ENCODE measurements around the gene ALKBH7. TPM values are rescaled to one million over a fixed set of nuclear protein-coding genes. Genes with fewer than 3 reads are reported as not detected.

The ALKBH7 gene
- polyA plus RNA-seq, 3 donors = 20.9 to 109 (median 86.0) TPM

GRCh38 chr19:6413291-6413690, 40.7 kb downstream of the ALKBH7 start:
- Mint-ChIP-seq H3K27me3 (ENCODE audit: low read depth in 3 of 3) (peaks cover 0 to 2% (median 1%) of the 10 kb centered on the region in 3 donors), H3K9me3 (peaks cover 0 to 3% (median 0%) of the 10 kb centered on the region in 7 donors), H3K4me1 (no peaks in the 10 kb centered on the region), H3K4me3 (no peak overlapping the region), H3K27ac (peak overlapping the region in 1 of 7 donors; percentile 13), H3K36me3 (peaks cover 45 to 53% of the 10 kb centered on the region in 2 donors)
- DNase-seq = no peak
- H3K4me2 ChIP-seq (replicated peaks; ENCODE audit: extremely low read depth, low read length, poor library complexity, severe bottlenecking) = no peak overlapping the region
- H4K20me1 ChIP-seq (ENCODE audit: insufficient read depth, low read length) = peaks cover 6% of the 10 kb centered on the region
- H3K9ac ChIP-seq (ENCODE audit: insufficient read depth, low read length, poor library complexity, severe bottlenecking) = no peak overlapping the region
- no peak overlapping the region for H3K4me3 ChIP-seq (replicated peaks in 1 of 3; ENCODE audit: low read depth in 2 of 3, low read length in 3 of 3)
- H2AFZ ChIP-seq (ENCODE audit: insufficient read depth, low read depth, low read length, poor library complexity, severe bottlenecking) = no peak overlapping the region
- intact Hi-C loops (cut with micrococcal nuclease) = no loop called here
- H3K27ac ChIP-seq (ENCODE audit: low read depth in 1 of 2, low read length in 2 of 2) = no peak overlapping the region
- peaks cover 3% of the 10 kb centered on the region for H3K79me2 ChIP-seq (ENCODE audit: insufficient read depth, low read length)
- no peaks in the 10 kb centered on the region for H3K27me3 ChIP-seq (ENCODE audit: control insufficient read depth in 2 of 2, insufficient read depth in 2 of 2, low read length in 2 of 2)
- no CpG with 5 or more reads among the region's 10 CpGs for WGBS (ENCODE audit: insufficient coverage)
- no peaks in the 10 kb centered on the region for H3K4me1 ChIP-seq (ENCODE audit: control insufficient read depth in 1 of 2, insufficient read depth in 2 of 2, low read length in 2 of 2)
- no peaks in the 10 kb centered on the region for H3K9me3 ChIP-seq (replicated peaks in 1 of 2; ENCODE audit: control insufficient read depth in 1 of 2, insufficient read depth in 1 of 2, low read length in 2 of 2)
- peaks cover 45 to 48% of the 10 kb centered on the region in 2 donors for H3K36me3 ChIP-seq (replicated peaks in 1 of 2; ENCODE audit: control insufficient read depth in 1 of 2, insufficient read depth in 2 of 2, low read length in 2 of 2)
- TF ChIP-seq CTCF (IDR thresholded peaks at IDR 0.05) = no peak

- peaks cover 9% of the 10 kb centered on the region for H3K79me2 ChIP-seq (ENCODE audit: insufficient read depth, low read length)
- no peaks in the 10 kb centered on the region for H3K27me3 ChIP-seq (ENCODE audit: control insufficient read depth in 2 of 2, insufficient read depth in 2 of 2, low read length in 2 of 2)
- no peak overlapping the region for H3K4me2 ChIP-seq (replicated peaks; ENCODE audit: extremely low read depth, low read length, poor library complexity, severe bottlenecking)
- no peak for DNase-seq
- Mint-ChIP-seq H3K4me1 (no peaks in the 10 kb centered on the region), H3K36me3 (peaks cover 52 to 59% of the 10 kb centered on the region in 2 donors), H3K4me3 (no peak overlapping the region), H3K27ac (peak overlapping the region in 2 of 7 donors; percentile 55 to 76), H3K27me3 (ENCODE audit: low read depth in 3 of 3) (peaks cover 0 to 2% (median 1%) of the 10 kb centered on the region in 3 donors), H3K9me3 (peaks cover 0 to 3% (median 0%) of the 10 kb centered on the region in 7 donors)
- no peak overlapping the region for H2AFZ ChIP-seq (ENCODE audit: insufficient read depth, low read depth, low read length, poor library complexity, severe bottlenecking)
- no peak overlapping the region for H3K9ac ChIP-seq (ENCODE audit: insufficient read depth, low read length, poor library complexity, severe bottlenecking)
- peaks cover 51 to 55% of the 10 kb centered on the region in 2 donors for H3K36me3 ChIP-seq (replicated peaks in 1 of 2; ENCODE audit: control insufficient read depth in 1 of 2, insufficient read depth in 2 of 2, low read length in 2 of 2)
- no peaks in the 10 kb centered on the region for H3K9me3 ChIP-seq (replicated peaks in 1 of 2; ENCODE audit: control insufficient read depth in 1 of 2, insufficient read depth in 1 of 2, low read length in 2 of 2)
- intact Hi-C loops (cut with micrococcal nuclease) = no loop called here
- H3K4me1 ChIP-seq (ENCODE audit: control insufficient read depth in 1 of 2, insufficient read depth in 2 of 2, low read length in 2 of 2) = no peaks in the 10 kb centered on the region
- H4K20me1 ChIP-seq (ENCODE audit: insufficient read depth, low read length) = peaks cover 13% of the 10 kb centered on the region
- 94% methylated on average over 19 of the region's 42 CpGs for WGBS (ENCODE audit: insufficient coverage)
- no peak overlapping the region for H3K4me3 ChIP-seq (replicated peaks in 1 of 3; ENCODE audit: low read depth in 2 of 3, low read length in 3 of 3)
- H3K27ac ChIP-seq (ENCODE audit: low read depth in 1 of 2, low read length in 2 of 2) = no peak overlapping the region
- no peak for TF ChIP-seq CTCF (IDR thresholded peaks at IDR 0.05)
Measured at GRCh38 chr19:6413721-6414643, 41.4 kb downstream of the ALKBH7 start.

Measured in CD14-positive monocyte (primary cell).